ENCODE measurements around the gene PLD1. TPM values are rescaled to one million over a fixed set of nuclear protein-coding genes. Genes with fewer than 3 reads are reported as not detected.

The PLD1 gene
- total RNA-seq, 2 donors from 2014 or later: 51.3 to 95.2 TPM

GRCh38 chr3:171731691-171732090 is 78.6 kb downstream of the PLD1 start:
- Histone ChIP-seq H3K4me3 (no peak overlapping the region), H3K4me1 (ENCODE audit: control insufficient read depth in 1 of 2, low read depth in 2 of 2) (peaks cover 3 to 40% of the 10 kb centered on the region in 2 donors), H3K27me3 (replicated peaks; ENCODE audit: insufficient read depth) (no peaks in the 10 kb centered on the region), H3K9me3 (no peaks in the 10 kb centered on the region), H3K27ac (peak overlapping the region; percentile 38 to 53), H3K36me3 (peaks cover 3% of the 10 kb centered on the region)
- no peak for ATAC-seq (ENCODE audit: insufficient number of reproducible peaks, low FRiP score, low read depth)
- DNase-seq (ENCODE audit: low spot score): no peak
- TF ChIP-seq CTCF (IDR thresholded peaks at IDR 0.05): no peak

GRCh38 chr3:171729452-171730334 is 80.6 kb downstream of the PLD1 start:
- no peak for ATAC-seq (ENCODE audit: insufficient number of reproducible peaks, low FRiP score, low read depth)
- no peak for TF ChIP-seq CTCF (IDR thresholded peaks at IDR 0.05)
- H3K36me3 ChIP-seq: peaks cover 7% of the 10 kb centered on the region

GRCh38 chr3:171727288-171727687 is 83.0 kb downstream of the PLD1 start:
- peaks cover 16% of the 10 kb centered on the region for H3K36me3 ChIP-seq

More at GRCh38 chr3:171729452-171730334, 80.6 kb downstream of the PLD1 start:
- H3K4me1 ChIP-seq (ENCODE audit: control insufficient read depth in 1 of 2, low read depth in 2 of 2): peaks cover 3 to 45% of the 10 kb centered on the region in 2 donors
- no peak overlapping the region for H3K4me3 ChIP-seq
- no peaks in the 10 kb centered on the region for H3K9me3 ChIP-seq
- no peak for DNase-seq (ENCODE audit: low spot score)
- H3K27me3 ChIP-seq (replicated peaks; ENCODE audit: insufficient read depth): no peaks in the 10 kb centered on the region
- no peak overlapping the region for H3K27ac ChIP-seq

GRCh38 chr3:171718493-171719185 is 91.6 kb downstream of the PLD1 start:
- TF ChIP-seq CTCF (IDR thresholded peaks at IDR 0.05): no peak
- Histone ChIP-seq H3K9me3 (no peaks in the 10 kb centered on the region), H3K4me1 (ENCODE audit: control insufficient read depth in 1 of 2, low read depth in 2 of 2) (no peaks in the 10 kb centered on the region), H3K27ac (no peak overlapping the region), H3K36me3 (peaks cover 7% of the 10 kb centered on the region), H3K27me3 (replicated peaks; ENCODE audit: insufficient read depth) (no peaks in the 10 kb centered on the region), H3K4me3 (no peak overlapping the region)
- ATAC-seq (ENCODE audit: insufficient number of reproducible peaks, low FRiP score, low read depth) (no peak), DNase-seq (ENCODE audit: low spot score) (no peak)

More at GRCh38 chr3:171727288-171727687, 83.0 kb downstream of the PLD1 start:
- ATAC-seq (ENCODE audit: insufficient number of reproducible peaks, low FRiP score, low read depth): no peak
- DNase-seq (ENCODE audit: low spot score): no peak
- Histone ChIP-seq H3K4me1 (ENCODE audit: control insufficient read depth in 1 of 2, low read depth in 2 of 2) (peaks cover 2 to 39% of the 10 kb centered on the region in 2 donors), H3K9me3 (no peaks in the 10 kb centered on the region), H3K4me3 (no peak overlapping the region), H3K27ac (no peak overlapping the region), H3K27me3 (replicated peaks; ENCODE audit: insufficient read depth) (no peaks in the 10 kb centered on the region)
- TF ChIP-seq CTCF (IDR thresholded peaks at IDR 0.05): no peak

GRCh38 chr3:171715155-171715554 is 95.1 kb downstream of the PLD1 start:
- H3K27me3 ChIP-seq (replicated peaks; ENCODE audit: insufficient read depth): no peaks in the 10 kb centered on the region
- H3K4me3 ChIP-seq: no peak overlapping the region
- H3K4me1 ChIP-seq (ENCODE audit: control insufficient read depth in 1 of 2, low read depth in 2 of 2): peaks cover 8 to 16% of the 10 kb centered on the region in 2 donors
- no peak overlapping the region for H3K27ac ChIP-seq
- TF ChIP-seq CTCF (IDR thresholded peaks at IDR 0.05): no peak
- ATAC-seq (ENCODE audit: insufficient number of reproducible peaks, low FRiP score, low read depth) (no peak), DNase-seq (ENCODE audit: low spot score) (no peak)
- no peaks in the 10 kb centered on the region for H3K9me3 ChIP-seq
- H3K36me3 ChIP-seq: no peaks in the 10 kb centered on the region

Data from thoracic aorta (tissue), 2 donors.